Activated CD8-positive, alpha-beta memory T cell treated with anti-CD3 and anti-CD28 coated beads for 1 hour (primary cell): ENCODE measurements around the gene UPB1.
"Not testable (repeated sequence)": the region's sequence is repeated elsewhere in the genome, so short reads cannot be mapped to it uniquely, and the experiment has no call there.

Experiments used
- DNase-seq, 2 donors: peaks; one replicate each; pipeline ENCODE4 v3.0.0-alpha.2; 2020; ENCODE audit warnings: low read depth in 1 of 2; ENCODE audit errors: extremely low read depth in 1 of 2

UPB1 gene

DNA sequence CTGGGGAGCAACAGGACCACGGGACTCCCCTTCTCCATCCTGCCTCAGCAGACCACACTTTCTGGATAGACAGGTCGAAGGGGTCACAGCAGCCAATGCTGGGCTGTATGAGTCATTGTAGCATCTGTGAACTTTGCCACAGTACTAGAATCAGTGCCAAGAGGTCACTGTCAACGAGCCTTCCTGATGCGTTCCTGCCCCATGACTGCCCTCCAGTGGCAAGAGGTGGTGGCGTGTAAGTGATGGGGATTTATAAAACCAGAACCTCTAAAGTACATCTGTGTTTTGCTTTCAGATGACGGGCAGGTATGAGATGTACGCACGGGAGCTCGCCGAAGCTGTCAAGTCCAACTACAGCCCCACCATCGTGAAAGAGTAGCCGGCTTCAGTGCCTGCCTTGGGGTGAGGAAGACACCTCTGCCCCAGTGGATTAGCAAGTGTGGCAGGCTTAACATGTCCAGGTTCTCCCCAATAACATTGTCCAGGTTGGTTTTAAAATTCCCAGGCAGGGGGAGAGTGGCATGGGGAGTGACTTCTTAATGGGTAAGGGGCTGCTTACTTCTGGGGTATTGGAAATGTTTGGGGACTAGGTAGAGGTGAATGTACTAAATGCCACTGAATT is 30.4 kb downstream of the UPB1 start:
- DNase-seq, result peak; percentile 45 to 57

- DNase-seq, result no peak
These were observed 31.1 kb downstream of the UPB1 start for GRCh38 chr22:24526191-24526590.

DNA sequence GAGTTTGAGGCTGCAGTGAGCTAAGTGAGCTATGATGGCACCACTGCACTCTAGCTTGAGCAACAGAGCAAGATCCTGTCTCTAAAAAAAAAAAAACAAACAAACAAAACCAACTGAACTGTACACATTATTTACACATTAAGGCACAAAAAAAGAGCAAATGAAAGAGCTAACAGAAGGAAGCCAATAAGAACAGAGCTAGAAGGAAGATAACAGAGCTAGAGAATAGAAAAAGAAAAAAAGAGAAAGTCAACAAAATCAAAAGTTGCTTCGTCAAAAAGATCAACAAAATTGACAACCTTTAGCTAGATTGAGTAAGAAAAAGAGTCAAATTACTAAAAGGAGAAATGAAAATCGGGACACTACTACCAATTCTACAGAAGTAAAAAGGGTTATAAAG is 34.8 kb downstream of the UPB1 start:
- DNase-seq, result no peak

DNA sequence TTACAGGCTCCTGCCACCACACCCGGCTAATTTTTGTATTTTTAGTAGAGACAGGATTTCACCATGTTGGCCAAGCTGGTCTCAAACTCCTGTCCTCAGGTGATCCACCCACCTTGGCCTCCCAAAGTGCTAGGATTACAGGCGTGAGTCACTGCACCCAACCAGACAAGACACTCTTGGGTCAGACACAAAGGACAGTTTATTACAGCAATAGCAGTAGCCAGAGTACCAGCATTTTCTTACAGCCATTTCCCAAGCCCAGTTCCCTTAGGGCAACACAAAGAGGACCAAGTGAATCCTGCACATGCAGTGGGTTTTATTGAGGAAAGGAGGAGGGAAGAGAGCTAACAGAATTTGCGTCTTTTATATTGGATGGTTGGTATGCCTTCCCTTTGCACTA is 35.8 kb downstream of the UPB1 start:
- not testable (repeated sequence) for DNase-seq

DNA sequence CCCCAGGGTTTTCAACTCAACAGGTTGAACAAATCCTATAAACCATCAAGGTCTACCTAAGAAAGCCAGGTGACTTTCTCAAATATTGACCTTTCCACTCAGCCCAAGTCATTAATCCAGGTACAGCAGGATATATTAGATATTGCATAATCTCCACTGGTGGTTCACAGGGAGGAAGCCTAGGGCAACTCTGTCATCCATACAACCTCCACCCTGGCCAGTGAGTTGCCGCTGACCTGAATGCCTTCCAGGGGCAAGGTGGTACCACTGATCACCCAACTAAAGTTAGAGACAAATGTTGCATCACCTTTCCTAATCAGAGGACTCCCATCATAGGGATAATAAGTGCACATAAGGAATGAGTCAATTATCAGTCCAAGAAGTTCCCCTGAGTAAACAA is 36.9 kb downstream of the UPB1 start:
- DNase-seq, result no peak

GRCh38 chr22:24535348-24535747 is 40.2 kb downstream of the UPB1 start:
- DNase-seq, result no peak

- DNase-seq, result no peak
These were observed 41.0 kb downstream of the UPB1 start for GRCh38 chr22:24536089-24536488.

DNA sequence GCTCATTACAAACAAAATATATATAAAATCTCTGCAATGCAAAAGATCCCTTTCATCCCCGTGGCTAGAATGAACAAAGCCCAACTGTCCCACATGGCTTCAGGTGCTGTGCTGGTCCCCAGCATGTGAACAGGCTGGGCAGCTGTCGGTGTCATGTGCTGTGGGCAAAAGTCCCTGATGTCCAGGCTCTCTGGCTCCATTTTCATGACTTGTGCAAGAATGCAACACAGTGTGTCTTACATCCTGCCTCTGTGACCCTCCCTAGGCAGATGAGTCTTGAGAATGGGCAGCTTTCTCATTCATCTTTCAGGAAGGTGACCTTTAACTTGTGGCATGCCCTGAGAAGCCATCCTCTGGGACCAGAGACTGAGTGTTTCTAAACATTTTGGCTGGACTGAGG is 45.3 kb downstream of the UPB1 start:
- DNase-seq, result no peak

GRCh38 chr22:24541681-24542515 is 46.8 kb downstream of the UPB1 start:
- no peak for DNase-seq

- DNase-seq, result no peak
These were observed 47.5 kb downstream of the UPB1 start for GRCh38 chr22:24542641-24543040.

DNA sequence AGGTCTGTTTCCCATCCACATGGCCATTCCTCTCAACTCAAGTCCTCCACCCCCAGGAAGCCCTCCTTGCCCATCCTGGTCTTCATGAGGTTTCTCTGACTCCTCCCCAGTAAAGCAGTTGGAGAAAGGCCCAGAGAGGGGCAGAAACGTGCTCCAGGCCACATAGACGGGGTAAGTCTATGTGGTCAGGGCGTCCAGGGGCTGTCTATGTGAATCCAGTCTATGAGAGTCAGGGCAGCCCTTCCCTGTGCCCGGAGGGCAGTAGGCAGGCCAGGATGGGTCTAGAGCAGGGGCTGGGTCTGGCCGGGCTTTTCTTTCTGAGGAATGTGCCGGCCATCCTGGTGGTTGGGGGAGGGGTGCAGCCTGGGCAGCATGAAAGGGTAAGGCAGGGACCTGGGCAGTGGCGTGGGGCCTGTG is 48.1 kb downstream of the UPB1 start:
- DNase-seq, result no peak

DNA sequence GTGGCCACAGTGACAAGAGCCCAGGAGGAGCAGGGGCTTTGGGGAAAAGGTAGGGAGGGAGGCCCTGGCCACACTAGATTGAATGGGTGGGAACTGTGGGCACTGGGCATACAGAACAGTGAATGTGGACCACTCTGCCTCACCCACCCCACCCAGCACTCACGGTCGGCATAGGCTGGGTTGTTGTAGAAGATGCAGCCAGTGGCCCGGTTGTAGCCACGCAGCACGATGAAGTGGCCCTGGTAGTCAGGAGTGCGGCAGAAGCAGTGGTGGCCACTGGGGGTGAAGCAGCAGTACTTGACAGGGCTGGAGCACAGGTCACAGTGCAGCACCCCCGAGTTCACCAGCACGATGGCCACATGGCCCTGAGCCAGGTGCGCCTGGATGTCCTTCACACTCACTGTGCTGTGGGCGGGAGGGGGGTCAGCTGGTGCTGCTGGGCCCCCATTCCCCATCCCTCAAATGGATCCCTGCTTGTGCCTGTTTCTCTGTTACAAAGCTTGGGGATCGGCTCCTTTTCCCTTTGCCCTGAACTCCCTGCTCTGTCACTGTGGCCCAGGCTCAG is 48.6 kb downstream of the UPB1 start:
- no peak for DNase-seq

DNA sequence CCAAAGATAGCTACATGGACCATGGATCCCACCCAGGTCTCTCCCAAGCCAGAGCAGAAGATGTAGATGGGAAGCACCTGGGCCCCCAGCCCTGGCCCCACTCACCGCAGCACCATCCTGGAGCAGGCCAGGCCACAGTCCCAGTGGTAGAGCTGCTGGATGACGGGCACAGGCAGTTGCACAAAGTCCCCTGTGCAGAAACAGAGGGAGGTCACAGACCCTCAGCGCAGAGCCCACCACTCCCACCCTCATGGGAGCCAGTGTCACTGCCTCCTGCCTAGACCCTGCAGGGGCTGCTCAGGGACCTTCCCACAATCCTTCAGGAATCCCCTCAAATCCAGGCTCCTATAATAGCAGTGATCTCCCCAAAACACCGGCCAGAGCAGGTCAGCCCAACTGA is 53.7 kb downstream of the UPB1 start:
- DNase-seq, result no peak

DNA sequence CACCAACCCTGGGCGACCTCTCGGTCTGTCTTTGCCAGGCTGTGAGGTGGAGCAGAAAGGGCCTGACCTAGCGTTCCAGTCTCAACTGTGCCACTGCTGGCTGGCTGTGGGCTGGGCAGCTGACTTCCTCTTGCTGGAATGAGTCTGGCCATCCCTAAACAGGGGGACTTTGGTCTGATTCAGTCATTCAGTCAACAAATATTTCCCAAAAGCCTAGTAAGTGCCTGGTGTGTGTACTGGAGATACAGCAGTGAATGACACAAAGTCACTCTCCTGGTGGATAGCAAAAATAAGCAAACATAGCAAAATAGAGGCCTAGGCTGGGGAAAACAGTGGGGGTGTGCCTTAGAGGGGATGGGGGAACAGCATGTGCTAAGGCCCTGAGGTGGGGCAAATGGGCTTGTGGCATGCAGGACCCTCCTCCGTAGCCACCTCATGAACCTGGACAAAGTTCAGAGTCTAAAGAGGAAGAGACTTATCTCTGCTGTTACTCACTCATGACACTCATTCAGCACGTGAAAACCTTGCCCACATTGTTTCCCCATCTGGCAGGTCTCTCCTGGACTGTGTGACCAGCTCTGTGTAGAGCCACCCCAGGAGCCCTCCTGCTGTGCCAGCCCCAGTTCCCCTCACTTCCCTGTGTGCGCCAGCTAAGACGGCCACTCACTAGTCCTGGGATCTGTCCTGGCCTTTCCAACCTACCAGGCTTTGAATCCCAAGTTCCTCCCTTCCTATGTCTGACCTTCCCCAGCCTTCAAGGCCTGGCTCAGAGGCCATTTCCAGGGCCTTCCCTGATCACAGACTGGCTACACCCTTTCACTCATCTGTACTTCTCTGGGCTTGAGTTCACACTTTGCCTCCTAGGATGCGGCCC is 55.1 kb downstream of the UPB1 start:
- no peak for DNase-seq

GRCh38 chr22:24550902-24551435 is 55.8 kb downstream of the UPB1 start:
- DNase-seq, result no peak

- not testable (repeated sequence) for DNase-seq
These were observed 57.6 kb downstream of the UPB1 start for GRCh38 chr22:24552503-24553286.

GRCh38 chr22:24553597-24554312 is 58.6 kb downstream of the UPB1 start:
- no peak for DNase-seq

- peak in 1 of 2 donors; percentile 8 for DNase-seq
These were observed 59.4 kb downstream of the UPB1 start, which contains the start of gene GUCD1 for GRCh38 chr22:24554313-24555164. GUCD1 (minus strand) TSS chr22:24555138; CDS start chr22:24554991, 147 bp downstream.
